ENCODE measurements around the gene NTM.

Gene NTM

GRCh38 chr11:131511794-131512193, 141.4 kb downstream of the NTM start:
- no peak overlapping the region for H3K4me3 ChIP-seq (ENCODE audit: low read depth, low read length)
- peak; percentile 28; the same call in 1 of the 2 replicates for TF ChIP-seq CTCF (IDR thresholded peaks at IDR 0.05; ENCODE audit: low read depth, low read length)

- TF ChIP-seq CTCF (IDR thresholded peaks at IDR 0.05; ENCODE audit: low read depth, low read length), result no peak
- no peak overlapping the region for H3K4me3 ChIP-seq (ENCODE audit: low read depth, low read length)
Measured at GRCh38 chr11:131512228-131512627, 141.8 kb downstream of the NTM start.

- H3K4me3 ChIP-seq (ENCODE audit: low read depth, low read length), result no peak overlapping the region
- no peak for TF ChIP-seq CTCF (IDR thresholded peaks at IDR 0.05; ENCODE audit: low read depth, low read length)
Measured at GRCh38 chr11:131514062-131514461, 143.6 kb downstream of the NTM start.

- no peak for TF ChIP-seq CTCF (IDR thresholded peaks at IDR 0.05; ENCODE audit: low read depth, low read length)
Measured at GRCh38 chr11:131518305-131518838, 148.0 kb downstream of the NTM start.

GRCh38 chr11:131522851-131523250, 152.4 kb downstream of the NTM start:
- no peak for TF ChIP-seq CTCF (IDR thresholded peaks at IDR 0.05; ENCODE audit: low read depth, low read length)
- no peak overlapping the region for H3K4me3 ChIP-seq (ENCODE audit: low read depth, low read length)

More at GRCh38 chr11:131518305-131518838, 148.0 kb downstream of the NTM start:
- no peak overlapping the region for H3K4me3 ChIP-seq (ENCODE audit: low read depth, low read length)

- no peak for TF ChIP-seq CTCF (IDR thresholded peaks at IDR 0.05; ENCODE audit: low read depth, low read length)
- H3K4me3 ChIP-seq (ENCODE audit: low read depth, low read length), result no peak overlapping the region
Measured at GRCh38 chr11:131530407-131530806, 160.0 kb downstream of the NTM start.

- TF ChIP-seq CTCF (IDR thresholded peaks at IDR 0.05; ENCODE audit: low read depth, low read length), result no peak
- no peak overlapping the region for H3K4me3 ChIP-seq (ENCODE audit: low read depth, low read length)
Measured at GRCh38 chr11:131533149-131533548, 162.7 kb downstream of the NTM start.
